Loucy (cell line): ENCODE measurements around the gene LIN37.

Experiments used
- H2AFZ ChIP-seq: fragments of 200-600 bp; sonication (generic); 2 replicates; pipeline ENCODE4 v1.6.0; 2016; ENCODE audit warnings: antibody characterized with exemption, mild to moderate bottlenecking, low read length, moderate library complexity
- H3F3A ChIP-seq: fragments of 200-600 bp; 2 replicates; pipeline ENCODE4 v1.6.0; 2016; ENCODE audit warnings: antibody characterized with exemption, low read depth, mild to moderate bottlenecking
- H3K27me3 ChIP-seq: fragments of 200-600 bp; sonication (generic); 2 replicates; pipeline ENCODE4 v1.6.1; 2014; ENCODE audit warnings: low read length, mild to moderate bottlenecking; ENCODE audit not compliant: insufficient read depth, poor library complexity, severe bottlenecking
- H3K36me3 ChIP-seq: fragments of 200-600 bp; sonication (generic); 2 replicates; pipeline ENCODE4 v1.6.1; 2016; ENCODE audit warnings: low read length; ENCODE audit not compliant: insufficient read depth
- H3K4me1 ChIP-seq: fragments of 200-600 bp; sonication (generic); 2 replicates; pipeline ENCODE4 v1.5.1; 2014; ENCODE audit warnings: low read length, mild to moderate bottlenecking; ENCODE audit not compliant: insufficient read depth, poor library complexity, severe bottlenecking
- H3K4me2 ChIP-seq: fragments of 200-600 bp; sonication (generic); 2 replicates; pipeline ENCODE4 v1.6.0; 2014; ENCODE audit warnings: antibody characterized with exemption, low read length, low read depth, mild to moderate bottlenecking; ENCODE audit not compliant: poor library complexity, severe bottlenecking
- H3K4me3 ChIP-seq: fragments of 200-600 bp; sonication (generic); 2 replicates; pipeline ENCODE4 v1.5.1; 2014; ENCODE audit warnings: low read length, mild to moderate bottlenecking, mixed read lengths; ENCODE audit not compliant: poor library complexity, severe bottlenecking
- H3K79me2 ChIP-seq: fragments of 200-600 bp; sonication (generic); 2 replicates; pipeline ENCODE4 v1.6.1; 2014; ENCODE audit warnings: low read length; ENCODE audit not compliant: insufficient read depth
- H3K9ac ChIP-seq: fragments of 200-600 bp; sonication (generic); 2 replicates; pipeline ENCODE4 v1.6.0; 2014; ENCODE audit warnings: mild to moderate bottlenecking, low read depth, low read length, moderate library complexity; ENCODE audit not compliant: poor library complexity, severe bottlenecking
- H3K9me2 ChIP-seq: fragments of 200-600 bp; sonication (generic); replicated peaks from 2 replicates; pipeline ENCODE4 v1.6.1; 2016; ENCODE audit warnings: low read depth, low read length, mixed read lengths
- H3K9me3 ChIP-seq: fragments of 200-600 bp; sonication (generic); 2 replicates; pipeline ENCODE4 v1.6.1; 2014; ENCODE audit warnings: mild to moderate bottlenecking, antibody characterized with exemption, low read length, low read depth; ENCODE audit not compliant: insufficient read depth
- H4K20me1 ChIP-seq: fragments of 200-600 bp; sonication (generic); 2 replicates; pipeline ENCODE4 v1.6.0; 2014; ENCODE audit warnings: antibody characterized with exemption, low read length, mild to moderate bottlenecking; ENCODE audit not compliant: insufficient read depth, poor library complexity, severe bottlenecking
- EZH2phosphoT487 ChIP-seq: fragments of 200-600 bp; IDR thresholded peaks from 2 replicates; pipeline ENCODE4 v1.6.1; 2018; ENCODE audit warnings: antibody characterized with exemption, mild to moderate bottlenecking, moderate library complexity, borderline replicate concordance
- TF ChIP-seq, protein P1 (sequence below): fragments of 200-600 bp; sonication (generic); conservative IDR thresholded peaks from 2 replicates; pipeline ENCODE4 v1.5.1; 2014; ENCODE audit warnings: mild to moderate bottlenecking, antibody characterized with exemption, low read length

The LIN37 gene

DNA sequence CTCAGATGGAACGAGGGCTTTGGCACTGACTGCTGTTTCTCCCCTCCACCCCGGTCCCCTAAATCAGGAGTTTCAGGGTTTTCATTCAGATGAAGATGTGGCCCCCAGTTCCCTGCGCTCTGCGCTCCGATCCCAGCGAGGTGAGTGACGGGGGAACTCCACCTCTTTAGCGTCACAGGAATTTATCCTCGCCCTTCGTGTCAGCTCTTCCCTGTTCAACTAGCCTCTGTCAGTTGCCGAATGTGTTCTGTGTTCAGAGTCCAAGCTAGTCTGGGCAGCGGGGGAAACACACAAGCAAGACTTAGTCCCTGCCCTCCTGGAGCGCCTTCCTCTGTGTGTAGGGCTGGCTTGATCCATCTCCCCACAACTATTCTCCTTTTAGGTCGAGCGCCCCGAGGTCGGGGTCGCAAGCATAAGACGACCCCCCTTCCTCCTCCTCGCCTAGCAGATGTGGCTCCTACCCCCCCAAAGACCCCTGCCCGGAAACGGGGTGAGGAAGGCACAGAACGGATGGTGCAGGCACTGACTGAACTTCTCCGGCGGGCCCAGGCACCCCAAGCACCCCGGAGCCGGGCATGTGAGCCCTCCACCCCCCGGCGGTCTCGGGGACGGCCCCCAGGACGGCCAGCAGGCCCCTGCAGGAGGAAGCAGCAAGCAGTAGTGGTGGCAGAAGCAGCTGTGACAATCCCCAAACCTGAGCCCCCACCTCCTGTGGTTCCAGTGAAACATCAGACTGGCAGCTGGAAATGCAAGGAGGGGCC is 28.8 kb upstream of the LIN37 start:
- Histone ChIP-seq H3K9me3 (no peaks in the 10 kb centered on the region), H3K36me3 (peaks cover 28% of the 10 kb centered on the region; the same call in 1 of the 2 replicates), H2AFZ (no peak overlapping the region), H3K4me3 (peak overlapping the region; percentile 86), H3K4me1 (peaks cover 27% of the 10 kb centered on the region), H3K27me3 (no peaks in the 10 kb centered on the region), H3K79me2 (peaks cover 51% of the 10 kb centered on the region), H3F3A (no peaks in the 10 kb centered on the region), H3K9me2 (no peaks in the 10 kb centered on the region), H4K20me1 (peaks cover 27% of the 10 kb centered on the region), H3K4me2 (peak overlapping the region; percentile 92), H3K9ac (peak overlapping the region; percentile 85)
- TF ChIP-seq, protein P1, sequence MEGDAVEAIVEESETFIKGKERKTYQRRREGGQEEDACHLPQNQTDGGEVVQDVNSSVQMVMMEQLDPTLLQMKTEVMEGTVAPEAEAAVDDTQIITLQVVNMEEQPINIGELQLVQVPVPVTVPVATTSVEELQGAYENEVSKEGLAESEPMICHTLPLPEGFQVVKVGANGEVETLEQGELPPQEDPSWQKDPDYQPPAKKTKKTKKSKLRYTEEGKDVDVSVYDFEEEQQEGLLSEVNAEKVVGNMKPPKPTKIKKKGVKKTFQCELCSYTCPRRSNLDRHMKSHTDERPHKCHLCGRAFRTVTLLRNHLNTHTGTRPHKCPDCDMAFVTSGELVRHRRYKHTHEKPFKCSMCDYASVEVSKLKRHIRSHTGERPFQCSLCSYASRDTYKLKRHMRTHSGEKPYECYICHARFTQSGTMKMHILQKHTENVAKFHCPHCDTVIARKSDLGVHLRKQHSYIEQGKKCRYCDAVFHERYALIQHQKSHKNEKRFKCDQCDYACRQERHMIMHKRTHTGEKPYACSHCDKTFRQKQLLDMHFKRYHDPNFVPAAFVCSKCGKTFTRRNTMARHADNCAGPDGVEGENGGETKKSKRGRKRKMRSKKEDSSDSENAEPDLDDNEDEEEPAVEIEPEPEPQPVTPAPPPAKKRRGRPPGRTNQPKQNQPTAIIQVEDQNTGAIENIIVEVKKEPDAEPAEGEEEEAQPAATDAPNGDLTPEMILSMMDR, result no peak
- TF ChIP-seq EZH2phosphoT487, result no peak

DNA sequence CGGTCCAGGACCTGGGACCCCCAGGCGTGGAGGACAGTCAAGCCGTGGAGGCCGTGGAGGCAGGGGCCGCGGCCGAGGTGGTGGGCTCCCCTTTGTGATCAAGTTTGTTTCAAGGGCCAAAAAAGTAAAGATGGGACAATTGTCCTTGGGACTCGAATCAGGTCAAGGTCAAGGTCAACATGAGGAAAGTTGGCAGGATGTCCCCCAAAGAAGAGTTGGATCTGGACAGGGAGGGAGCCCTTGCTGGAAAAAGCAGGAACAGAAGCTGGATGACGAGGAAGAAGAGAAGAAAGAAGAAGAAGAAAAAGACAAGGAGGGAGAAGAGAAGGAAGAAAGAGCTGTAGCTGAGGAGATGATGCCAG is 28.2 kb upstream of the LIN37 start:
- Histone ChIP-seq H3K4me2 (peak overlapping the region; percentile 92), H3K79me2 (peaks cover 50% of the 10 kb centered on the region), H4K20me1 (peaks cover 27% of the 10 kb centered on the region), H2AFZ (no peak overlapping the region), H3K9ac (no peak overlapping the region), H3K4me3 (no peak overlapping the region), H3K36me3 (peaks cover 33% of the 10 kb centered on the region; the same call in 1 of the 2 replicates), H3K9me2 (no peaks in the 10 kb centered on the region), H3F3A (no peaks in the 10 kb centered on the region), H3K4me1 (peaks cover 25% of the 10 kb centered on the region), H3K9me3 (no peaks in the 10 kb centered on the region), H3K27me3 (no peaks in the 10 kb centered on the region)
- no peak for TF ChIP-seq EZH2phosphoT487
- TF ChIP-seq, protein P1, result no peak

DNA sequence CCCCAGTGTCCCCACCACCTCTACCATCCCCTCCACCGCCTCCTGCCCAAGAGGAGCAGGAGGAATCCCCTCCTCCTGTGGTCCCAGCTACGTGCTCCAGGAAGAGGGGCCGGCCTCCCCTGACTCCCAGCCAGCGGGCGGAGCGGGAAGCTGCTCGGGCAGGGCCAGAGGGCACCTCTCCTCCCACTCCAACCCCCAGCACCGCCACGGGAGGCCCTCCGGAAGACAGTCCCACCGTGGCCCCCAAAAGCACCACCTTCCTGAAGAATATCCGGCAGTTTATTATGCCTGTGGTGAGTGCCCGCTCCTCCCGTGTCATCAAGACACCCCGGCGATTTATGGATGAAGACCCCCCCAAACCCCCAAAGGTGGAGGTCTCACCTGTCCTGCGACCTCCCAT is 27.7 kb upstream of the LIN37 start:
- peaks cover 38% of the 10 kb centered on the region; the same call in 1 of the 2 replicates for H3K36me3 ChIP-seq
- no peak for TF ChIP-seq EZH2phosphoT487
- TF ChIP-seq, protein P1, result no peak
- no peak overlapping the region for H2AFZ ChIP-seq
- H3K9ac ChIP-seq, result no peak overlapping the region
- peaks cover 27% of the 10 kb centered on the region for H4K20me1 ChIP-seq
- H3K27me3 ChIP-seq, result no peaks in the 10 kb centered on the region
- H3K79me2 ChIP-seq, result peaks cover 45% of the 10 kb centered on the region
- H3K9me2 ChIP-seq, result no peaks in the 10 kb centered on the region
- no peaks in the 10 kb centered on the region for H3K9me3 ChIP-seq
- H3K4me1 ChIP-seq, result peaks cover 20% of the 10 kb centered on the region
- H3K4me2 ChIP-seq, result no peak overlapping the region
- no peak overlapping the region for H3K4me3 ChIP-seq
- no peaks in the 10 kb centered on the region for H3F3A ChIP-seq
